ENCODE results near the gene KLHL10.

Gene KLHL10

DNA sequence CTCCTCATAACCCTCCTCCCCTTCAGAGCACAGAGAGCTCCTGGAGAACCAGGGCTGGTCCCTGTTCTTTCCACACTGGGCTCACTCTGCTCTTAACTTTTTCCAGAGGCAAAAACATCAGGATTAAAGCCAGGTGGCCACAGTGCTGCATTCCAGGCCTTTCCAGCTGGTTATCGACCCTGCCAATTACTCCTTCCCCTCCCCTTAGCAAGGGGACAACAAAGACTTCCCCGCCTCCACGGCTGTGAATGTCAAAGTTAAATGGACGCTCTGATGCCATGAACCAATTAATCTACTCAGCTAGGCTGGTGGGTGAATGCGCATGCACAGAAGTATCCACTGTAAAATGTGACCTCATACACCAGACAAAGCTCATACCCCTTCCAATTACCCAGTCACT lies 58.0 kb downstream of the KLHL10 start:
- DNase-seq (ENCODE audit: low read depth) = no peak

DNA sequence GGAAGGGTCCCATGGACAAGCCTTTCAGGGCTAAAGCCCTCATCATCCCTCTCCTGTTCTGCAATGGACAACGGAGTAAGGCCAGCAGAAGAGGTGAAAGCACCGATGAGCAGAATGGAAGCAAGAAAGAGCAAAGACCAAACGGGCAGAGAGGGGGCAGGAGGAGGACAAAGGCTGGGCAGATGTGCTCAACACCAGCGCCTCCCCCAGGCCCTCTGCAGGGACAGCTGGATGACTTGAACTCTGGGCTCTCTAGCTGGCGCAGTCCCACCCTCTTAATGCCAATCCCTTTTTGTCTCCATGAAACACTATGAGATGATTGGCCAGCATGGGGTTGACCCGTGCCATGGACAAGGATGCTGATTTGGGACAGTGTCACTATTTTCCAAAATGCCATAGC lies 59.1 kb downstream of the KLHL10 start:
- DNase-seq (ENCODE audit: low read depth) = no peak

Data from activated gamma-delta T cell treated with anti-CD3 and anti-CD28 coated beads, Interleukin-2, amount 50 U/mL, for 16 hours (primary cell).